Measurements from ENCODE around the gene DTD1.

DTD1 gene

GRCh38 chr20:18578581-18578980 is 9.3 kb upstream of the DTD1 start:
- Histone ChIP-seq H3K36me3 (ENCODE audit: control insufficient read depth in 2 of 2, insufficient read depth in 1 of 2, low read length in 2 of 2) (no peaks in the 10 kb centered on the region), H3K9me3 (ENCODE audit: control insufficient read depth, insufficient read depth, low read depth, low read length) (no peaks in the 10 kb centered on the region), H3K4me1 (ENCODE audit: control insufficient read depth, insufficient read depth, low read length) (no peaks in the 10 kb centered on the region), H3K27ac (ENCODE audit: extremely low read depth, low read depth, low read length) (no peak overlapping the region), H3K4me3 (ENCODE audit: low read depth, low read length) (no peak overlapping the region)
- TF ChIP-seq, protein P1, sequence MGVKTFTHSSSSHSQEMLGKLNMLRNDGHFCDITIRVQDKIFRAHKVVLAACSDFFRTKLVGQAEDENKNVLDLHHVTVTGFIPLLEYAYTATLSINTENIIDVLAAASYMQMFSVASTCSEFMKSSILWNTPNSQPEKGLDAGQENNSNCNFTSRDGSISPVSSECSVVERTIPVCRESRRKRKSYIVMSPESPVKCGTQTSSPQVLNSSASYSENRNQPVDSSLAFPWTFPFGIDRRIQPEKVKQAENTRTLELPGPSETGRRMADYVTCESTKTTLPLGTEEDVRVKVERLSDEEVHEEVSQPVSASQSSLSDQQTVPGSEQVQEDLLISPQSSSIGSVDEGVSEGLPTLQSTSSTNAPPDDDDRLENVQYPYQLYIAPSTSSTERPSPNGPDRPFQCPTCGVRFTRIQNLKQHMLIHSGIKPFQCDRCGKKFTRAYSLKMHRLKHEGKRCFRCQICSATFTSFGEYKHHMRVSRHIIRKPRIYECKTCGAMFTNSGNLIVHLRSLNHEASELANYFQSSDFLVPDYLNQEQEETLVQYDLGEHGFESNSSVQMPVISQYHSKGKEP (tag by site-specific recombination; IDR thresholded peaks at IDR 0.05) = no peak
- TF ChIP-seq ZNF169 (tag by site-specific recombination; IDR thresholded peaks at IDR 0.05) = no peak
- no peak for TF ChIP-seq ZNF747 (tag by site-specific recombination; IDR thresholded peaks at IDR 0.05)
- no peak for TF ChIP-seq FEZF1 (tag by site-specific recombination; IDR thresholded peaks at IDR 0.05)
- TF ChIP-seq, protein P2, sequence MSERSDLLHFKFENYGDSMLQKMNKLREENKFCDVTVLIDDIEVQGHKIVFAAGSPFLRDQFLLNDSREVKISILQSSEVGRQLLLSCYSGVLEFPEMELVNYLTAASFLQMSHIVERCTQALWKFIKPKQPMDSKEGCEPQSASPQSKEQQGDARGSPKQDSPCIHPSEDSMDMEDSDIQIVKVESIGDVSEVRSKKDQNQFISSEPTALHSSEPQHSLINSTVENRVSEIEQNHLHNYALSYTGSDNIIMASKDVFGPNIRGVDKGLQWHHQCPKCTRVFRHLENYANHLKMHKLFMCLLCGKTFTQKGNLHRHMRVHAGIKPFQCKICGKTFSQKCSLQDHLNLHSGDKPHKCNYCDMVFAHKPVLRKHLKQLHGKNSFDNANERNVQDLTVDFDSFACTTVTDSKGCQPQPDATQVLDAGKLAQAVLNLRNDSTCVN (tag by site-specific recombination; optimal IDR thresholded peaks at IDR 0.05) = no peak
- ChIA-PET POLR2A (interaction anchor here (0.7 kb wide), 1 partner anchor 407 kb away, joined by 3 read pairs; no protein-coding TSS in a partner anchor), CTCF (no interaction called here)

- ChIA-PET POLR2A (no interaction called here), CTCF (interaction anchor here (0.7 kb wide), 1 partner anchor 1574 kb away, joined by 3 read pairs; no protein-coding TSS in a partner anchor)
- Histone ChIP-seq H3K27ac (ENCODE audit: extremely low read depth, low read depth, low read length) (no peak overlapping the region), H3K4me3 (ENCODE audit: low read depth, low read length) (no peak overlapping the region), H3K4me1 (ENCODE audit: control insufficient read depth, insufficient read depth, low read length) (no peaks in the 10 kb centered on the region), H3K36me3 (ENCODE audit: control insufficient read depth in 2 of 2, insufficient read depth in 1 of 2, low read length in 2 of 2) (no peaks in the 10 kb centered on the region), H3K9me3 (ENCODE audit: control insufficient read depth, insufficient read depth, low read depth, low read length) (no peaks in the 10 kb centered on the region)
- no peak for TF ChIP-seq IKZF3 (tag by site-specific recombination; IDR thresholded peaks at IDR 0.05)
- TF ChIP-seq ZNF23 (tag by site-specific recombination; IDR thresholded peaks at IDR 0.05; ENCODE audit: borderline replicate concordance) = no peak
- no peak for TF ChIP-seq ZNF747 (tag by site-specific recombination; IDR thresholded peaks at IDR 0.05)
- TF ChIP-seq PRDM4 (tag by site-specific recombination; IDR thresholded peaks at IDR 0.05) = no peak
- TF ChIP-seq ZNF138 (tag by site-specific recombination; IDR thresholded peaks at IDR 0.05; ENCODE audit: borderline replicate concordance) = no peak
- TF ChIP-seq ZBTB20 (tag by site-specific recombination; IDR thresholded peaks at IDR 0.05) = no peak
- TF ChIP-seq ZBTB10 (tag by site-specific recombination; IDR thresholded peaks at IDR 0.05) = no peak
- TF ChIP-seq ZBTB8A (tag by site-specific recombination; IDR thresholded peaks at IDR 0.05) = no peak
- TF ChIP-seq SCRT2 (tag by site-specific recombination; IDR thresholded peaks at IDR 0.05) = no peak
- TF ChIP-seq, protein P3, sequence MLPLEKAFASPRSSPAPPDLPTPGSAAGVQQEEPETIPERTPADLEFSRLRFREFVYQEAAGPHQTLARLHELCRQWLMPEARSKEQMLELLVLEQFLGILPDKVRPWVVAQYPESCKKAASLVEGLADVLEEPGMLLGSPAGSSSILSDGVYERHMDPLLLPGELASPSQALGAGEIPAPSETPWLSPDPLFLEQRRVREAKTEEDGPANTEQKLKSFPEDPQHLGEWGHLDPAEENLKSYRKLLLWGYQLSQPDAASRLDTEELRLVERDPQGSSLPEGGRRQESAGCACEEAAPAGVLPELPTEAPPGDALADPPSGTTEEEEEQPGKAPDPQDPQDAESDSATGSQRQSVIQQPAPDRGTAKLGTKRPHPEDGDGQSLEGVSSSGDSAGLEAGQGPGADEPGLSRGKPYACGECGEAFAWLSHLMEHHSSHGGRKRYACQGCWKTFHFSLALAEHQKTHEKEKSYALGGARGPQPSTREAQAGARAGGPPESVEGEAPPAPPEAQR (tag by site-specific recombination; IDR thresholded peaks at IDR 0.05) = no peak
- TF ChIP-seq OVOL3 (tag by site-specific recombination; IDR thresholded peaks at IDR 0.05) = no peak
- TF ChIP-seq ZBTB17 (tag by site-specific recombination; IDR thresholded peaks at IDR 0.05) = no peak
- TF ChIP-seq ELK4 (IDR thresholded peaks at IDR 0.05; ENCODE audit: borderline replicate concordance, low read depth, low read length) = no peak
- TF ChIP-seq SALL2 (tag by site-specific recombination; IDR thresholded peaks at IDR 0.05; ENCODE audit: borderline replicate concordance) = no peak
- no peak for TF ChIP-seq ZNF274 (IDR thresholded peaks at IDR 0.05; ENCODE audit: low read length)
- no peak for TF ChIP-seq ZNF274 (tag by site-specific recombination; IDR thresholded peaks at IDR 0.05; ENCODE audit: borderline replicate concordance)
- TF ChIP-seq HOXC10 (CRISPR knock-in tag; IDR thresholded peaks at IDR 0.05) = no peak
These were observed 7.8 kb upstream of the DTD1 start for GRCh38 chr20:18580012-18580411.

All from HEK293 (cell line).